Mesenteric fat pad (tissue), 1 donor: ENCODE measurements around the gene ABCB4. TPM values are rescaled to one million over a fixed set of nuclear protein-coding genes. Genes with fewer than 3 reads are reported as not detected.
"Not testable (repeated sequence)": the region's sequence is repeated elsewhere in the genome, so short reads cannot be mapped to it uniquely, and the experiment has no call there.

ENCODE experiments used
- DNase-seq: peaks from one replicate; pipeline ENCODE4 v3.0.0-alpha.2; 2020; ENCODE audit warnings: low spot score
- total RNA-seq: library from RNA; stranded (reverse); fragmentation: NEBNext Ultra II Directional; extraction: Animal tissue kit (Norgen Biotek cat#: 25700); gene quantifications from one replicate; pipeline ENCODE4 v1.2.1, GENCODE V29; 2021
- donor health status: DM: yes; HTN: yes; CAD: no.

ABCB4 gene
- total RNA-seq, 1 donor from 2014 or later = 1.3 TPM

DNA sequence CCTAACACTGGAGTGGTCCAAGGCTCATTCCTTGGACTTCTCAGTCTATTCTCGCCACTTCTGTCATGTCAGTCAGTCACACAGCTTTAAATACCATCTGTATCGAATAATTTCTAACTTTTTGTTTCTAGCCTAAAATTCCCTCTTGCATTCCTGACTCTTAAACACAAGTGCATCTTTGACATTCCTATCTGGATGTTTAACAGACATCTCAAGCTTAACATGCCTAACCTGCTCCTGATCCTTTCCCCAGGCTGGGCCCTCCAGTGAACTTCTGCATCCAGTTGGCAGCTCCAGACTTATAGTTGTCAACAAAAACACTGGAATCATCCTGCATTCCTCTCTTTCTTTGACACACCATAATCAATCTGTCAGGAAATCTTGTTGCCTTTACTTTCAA is 4.5 kb upstream of the ABCB4 start:
- no peak for DNase-seq

DNA sequence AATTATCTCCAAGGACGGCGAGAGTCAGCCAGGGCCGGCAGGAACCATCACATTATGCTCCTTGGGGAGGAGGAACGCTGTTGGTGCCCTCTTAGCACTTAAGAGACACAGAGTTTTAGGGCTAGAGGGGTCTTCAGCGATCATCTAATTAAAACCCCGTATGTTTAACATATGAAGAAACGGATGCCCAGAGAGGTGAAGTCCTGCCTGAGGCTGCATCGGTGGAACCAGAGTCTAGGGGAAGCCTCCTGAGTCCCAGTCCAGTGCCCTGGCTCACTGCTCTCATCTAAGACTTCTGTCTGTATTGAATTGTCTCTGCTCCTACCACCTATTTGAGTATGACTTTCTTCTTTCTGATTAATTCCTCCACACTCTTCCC is 688 bp upstream of the ABCB4 start:
- DNase-seq = no peak

DNA sequence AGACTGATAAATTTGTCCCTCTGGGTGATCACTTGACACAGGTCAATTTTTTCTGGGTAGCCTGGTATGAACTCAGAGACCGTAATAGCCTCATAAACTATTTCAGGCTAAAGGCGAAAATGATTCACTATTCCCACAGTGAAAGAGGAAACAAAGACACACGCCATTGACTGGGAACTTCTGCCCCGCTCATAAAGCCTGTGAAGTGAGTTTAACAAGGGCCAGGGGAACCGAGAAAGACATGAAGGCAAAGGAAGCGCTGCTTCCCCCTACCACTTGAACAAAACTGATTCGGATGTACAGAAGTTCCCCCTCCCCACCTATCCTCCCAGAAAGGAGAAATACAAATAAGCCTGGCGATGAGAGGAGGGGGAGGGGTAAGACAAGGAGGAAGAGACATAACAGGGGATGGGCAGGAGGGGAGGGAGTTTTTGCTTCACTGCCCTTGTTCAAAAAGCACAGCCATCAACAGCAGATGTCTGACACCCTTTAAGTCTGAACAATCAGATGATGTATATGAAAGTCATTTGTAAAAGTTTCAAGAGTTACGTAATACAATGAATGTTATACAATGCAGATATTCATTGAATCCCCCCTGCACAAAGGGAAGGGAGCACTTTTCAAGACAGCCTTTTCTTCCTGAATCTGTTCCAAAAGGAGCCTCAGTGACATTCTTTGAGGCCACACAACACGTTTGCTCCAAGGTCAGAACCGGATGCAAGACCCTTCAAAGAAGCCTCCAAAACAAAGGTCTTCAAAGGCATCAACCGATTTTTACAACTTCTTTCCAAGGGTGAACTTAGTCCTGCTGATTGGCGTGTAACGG is 734 bp downstream of the ABCB4 start:
- no peak for DNase-seq

DNA sequence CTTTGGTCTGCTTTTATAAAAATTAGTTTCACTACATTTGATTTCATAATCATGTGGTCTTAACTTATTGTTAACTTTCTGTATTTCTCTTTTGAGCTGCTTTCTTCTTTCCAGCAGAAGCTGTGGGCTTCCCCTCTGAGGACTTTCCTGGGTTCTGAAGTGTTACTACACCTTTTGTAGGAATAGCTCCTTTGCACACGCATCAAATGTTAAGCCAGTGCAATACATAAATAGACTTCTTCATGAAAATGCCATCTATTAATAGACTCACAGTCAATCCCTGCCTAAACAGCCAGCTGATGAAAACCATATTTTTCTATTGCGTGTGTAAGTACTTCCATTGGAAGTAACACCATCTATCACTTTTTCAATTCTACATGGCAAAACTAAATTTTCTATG is 1.5 kb downstream of the ABCB4 start:
- DNase-seq = no peak

DNA sequence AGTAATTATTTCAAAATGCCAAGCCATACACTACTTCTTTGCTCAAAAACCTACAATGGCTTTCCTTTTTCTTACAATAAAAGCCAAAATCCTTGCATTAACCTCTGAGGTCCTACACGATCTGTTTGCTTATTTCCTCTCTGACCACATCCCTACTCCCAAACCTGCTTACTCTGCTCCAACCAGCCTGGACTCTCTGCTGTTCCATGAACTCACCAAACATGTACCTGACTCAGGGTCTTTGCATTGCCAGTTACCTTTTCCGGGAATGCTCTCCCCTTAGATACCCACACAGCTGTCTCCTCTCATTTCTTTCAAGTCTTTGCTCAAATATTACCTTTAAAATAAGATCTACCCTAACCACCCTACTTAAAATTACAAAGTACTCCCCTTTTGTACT is 2.3 kb downstream of the ABCB4 start:
- DNase-seq = no peak

DNA sequence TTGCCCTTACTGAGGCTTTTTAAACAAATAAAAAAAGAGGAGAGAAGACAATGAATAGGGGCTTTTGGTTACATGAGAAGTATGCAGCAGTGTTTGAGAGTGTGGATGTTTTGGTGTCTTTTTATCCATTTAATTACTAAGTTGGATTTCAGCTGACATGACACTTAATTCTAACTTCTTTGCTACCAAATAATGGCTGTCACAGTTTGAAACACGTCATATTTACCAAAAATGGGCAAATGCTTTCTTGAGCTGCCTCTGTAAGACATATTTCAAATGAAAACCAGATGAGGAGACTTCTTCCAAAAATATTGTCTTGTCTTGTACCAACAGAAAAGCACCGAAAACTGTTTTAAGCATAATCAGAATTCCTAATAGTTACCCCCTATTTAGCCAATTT is 4.0 kb downstream of the ABCB4 start:
- no peak for DNase-seq

DNA sequence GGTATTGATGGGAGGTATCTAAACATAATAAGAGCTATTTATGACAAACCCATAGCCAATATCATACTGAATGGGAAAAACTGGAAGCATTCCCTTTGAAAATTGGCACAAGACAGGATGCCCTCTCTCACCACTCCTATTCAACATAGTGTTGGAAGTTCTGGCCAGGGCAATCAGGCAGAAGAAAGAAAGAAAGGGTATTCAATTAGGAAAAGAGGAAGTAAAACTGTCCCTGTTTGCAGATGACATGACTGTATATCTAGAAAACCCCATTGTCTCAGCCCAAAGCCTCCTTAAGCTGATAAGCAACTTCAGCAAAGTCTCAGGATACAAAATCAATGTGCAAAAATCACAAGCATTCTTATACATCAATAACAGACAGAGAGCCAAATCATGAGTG is 6.3 kb downstream of the ABCB4 start:
- DNase-seq = not testable (repeated sequence)

DNA sequence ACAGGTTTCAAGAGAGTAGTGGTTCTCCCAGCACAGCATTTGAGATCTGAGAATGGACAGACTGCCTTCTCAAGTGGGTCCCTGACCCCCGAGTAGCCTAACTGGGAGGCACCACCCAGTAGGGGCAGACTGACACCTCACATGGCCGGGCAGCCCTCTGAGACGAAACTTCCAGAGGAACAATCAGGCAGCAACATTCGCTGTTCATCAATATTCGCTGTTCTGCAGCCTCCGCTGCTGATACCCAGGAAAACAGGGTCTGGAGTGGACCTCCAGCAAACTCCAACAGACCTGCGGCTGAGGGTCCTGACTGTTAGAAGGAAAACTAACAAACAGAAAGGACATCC is 10.0 kb downstream of the ABCB4 start:
- not testable (repeated sequence) for DNase-seq

DNA sequence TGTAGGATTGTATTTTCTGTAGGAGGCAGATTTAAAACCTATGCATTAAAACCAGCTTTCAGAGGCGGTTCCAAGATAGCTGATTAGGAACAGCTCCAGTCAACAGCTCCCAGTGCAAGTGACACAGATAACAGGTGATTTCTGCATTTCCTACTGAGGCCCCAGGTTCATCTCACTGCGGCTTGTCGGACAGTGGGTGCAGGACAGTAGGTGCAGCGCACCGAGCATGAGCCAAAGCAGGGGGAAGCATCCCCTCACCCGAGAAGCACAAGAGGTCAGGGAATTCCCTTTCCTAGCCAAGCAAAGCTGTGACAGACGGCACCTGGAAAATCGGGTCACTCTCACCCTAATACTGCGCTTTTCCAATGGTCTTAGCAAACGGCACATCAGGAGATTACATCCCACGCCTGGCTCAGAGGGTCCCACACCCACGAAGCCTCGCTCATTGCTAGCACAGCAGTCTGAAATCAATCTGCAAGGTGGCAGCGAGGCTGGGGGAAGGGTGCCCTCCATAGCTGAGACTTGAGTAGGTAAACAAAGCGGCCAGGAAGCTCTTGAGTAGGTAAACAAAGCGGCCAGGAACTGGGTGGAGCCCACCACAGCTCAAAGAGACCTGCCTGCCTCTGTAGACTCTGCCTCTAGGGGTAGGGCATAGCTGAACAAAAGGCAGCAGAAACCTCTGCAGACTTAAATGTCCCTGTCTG is 10.5 kb downstream of the ABCB4 start:
- DNase-seq = not testable (repeated sequence)

DNA sequence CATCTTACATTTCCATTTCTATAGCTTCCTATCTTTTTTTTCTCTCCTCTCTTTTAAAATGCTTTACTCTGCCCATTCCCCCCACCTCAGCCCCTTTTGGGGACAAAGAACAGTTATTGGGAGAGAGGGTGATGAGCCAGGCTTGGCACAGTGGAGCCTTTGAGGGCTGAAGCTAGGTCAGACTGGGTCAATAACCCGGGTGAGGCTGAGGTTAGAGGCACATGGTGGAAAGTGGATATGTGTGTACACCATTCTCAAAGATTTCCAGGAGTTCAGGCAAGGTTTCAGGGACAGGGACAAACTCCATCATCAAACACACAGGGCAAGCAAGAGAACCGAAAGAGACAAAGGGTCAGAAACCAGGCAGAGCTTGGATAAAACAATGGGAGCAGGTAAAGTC is 11.5 kb downstream of the ABCB4 start:
- no peak for DNase-seq

DNA sequence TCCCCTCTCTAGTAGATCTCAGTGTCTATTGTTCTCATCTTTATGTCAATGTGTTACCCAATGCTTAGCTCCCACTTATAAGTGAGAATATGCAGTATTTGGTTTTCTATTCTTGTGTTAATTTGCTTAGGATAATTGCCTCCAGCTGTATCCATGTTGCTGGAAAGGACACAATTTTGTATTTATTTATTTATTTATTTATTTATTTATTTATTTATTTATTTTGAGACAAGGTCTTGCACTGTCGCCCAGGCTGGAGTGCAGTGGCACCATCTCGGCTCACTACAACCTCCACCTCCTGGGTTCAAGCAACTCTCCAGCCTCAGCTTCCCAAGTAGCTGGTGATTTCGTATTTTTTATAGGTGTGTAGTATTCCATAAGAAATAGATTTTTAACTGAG is 15.0 kb downstream of the ABCB4 start:
- DNase-seq = not testable (repeated sequence)

DNA sequence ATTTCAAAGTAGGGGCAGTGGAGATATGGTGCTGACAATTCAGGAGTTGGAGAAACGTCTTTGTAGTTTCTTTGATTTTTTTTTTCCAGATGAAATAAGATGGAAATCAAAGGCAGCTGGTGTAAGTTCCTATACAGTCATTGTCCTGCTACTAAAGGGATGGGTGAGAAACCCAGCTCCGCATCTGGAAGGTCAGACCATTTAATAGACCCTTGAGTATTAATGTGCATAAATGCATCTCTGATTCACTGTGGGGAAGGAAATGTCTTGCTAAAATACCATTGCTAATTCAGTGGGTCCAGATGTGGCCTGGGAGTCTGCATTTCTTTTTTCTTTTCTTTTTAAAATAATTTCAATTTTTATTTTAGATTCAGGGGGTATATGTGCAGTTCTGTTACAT is 15.5 kb downstream of the ABCB4 start:
- no peak for DNase-seq

DNA sequence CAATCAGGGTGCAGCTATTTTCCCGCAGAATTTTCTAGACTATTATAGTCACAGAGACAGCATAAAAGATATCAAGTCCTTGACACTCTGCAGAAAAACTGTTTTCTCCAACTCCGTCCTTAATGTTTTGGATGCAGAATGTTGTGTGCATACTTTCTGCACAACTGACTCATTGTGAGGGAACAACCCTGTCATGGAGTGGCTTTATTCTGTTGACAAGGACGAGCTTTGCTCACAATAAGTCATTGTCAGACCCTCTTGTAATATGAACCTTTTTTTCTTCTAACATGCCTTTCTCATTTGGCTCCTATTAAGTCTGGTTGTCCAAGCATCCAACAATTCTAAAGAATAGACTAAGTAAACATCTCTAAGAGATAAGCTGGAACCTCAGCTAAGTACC is 17.3 kb downstream of the ABCB4 start:
- DNase-seq = no peak

DNA sequence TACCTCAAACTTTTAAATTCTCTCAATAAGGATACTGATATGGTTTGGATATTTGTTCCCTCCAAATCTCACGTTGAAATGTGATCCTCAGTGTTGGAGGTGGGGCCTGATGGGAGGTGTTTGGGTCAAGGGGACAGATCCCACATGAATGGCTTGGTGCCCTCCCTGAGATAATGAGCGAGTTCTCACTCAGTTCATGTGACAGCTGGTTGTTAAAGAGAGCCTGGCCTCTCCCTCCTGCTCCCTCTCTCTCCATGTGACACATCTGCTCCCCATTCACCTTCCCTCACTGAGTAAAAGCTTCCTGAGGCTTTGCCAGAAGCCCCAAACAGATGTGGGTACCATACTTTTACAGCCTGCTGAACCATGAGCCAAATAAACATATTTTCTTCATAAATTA is 19.2 kb downstream of the ABCB4 start:
- no peak for DNase-seq

DNA sequence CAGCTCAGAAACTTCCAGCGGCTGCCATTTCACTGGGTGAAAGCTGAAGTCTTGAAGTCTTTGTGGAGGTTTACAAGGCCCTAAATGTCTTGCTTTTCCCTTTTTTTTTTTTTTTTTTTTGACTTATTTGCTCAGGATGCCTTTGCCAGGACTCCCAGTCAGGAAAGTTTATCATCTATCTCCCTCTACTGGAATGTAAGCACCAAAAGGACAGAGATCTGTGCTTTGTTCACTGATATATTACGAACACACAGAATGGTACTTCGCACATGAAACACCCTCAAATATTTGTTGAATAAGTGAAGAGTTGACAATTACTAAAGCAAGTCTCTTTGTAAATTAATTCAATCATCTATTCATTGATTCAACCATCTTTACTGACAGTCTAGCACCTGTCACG is 23.2 kb downstream of the ABCB4 start:
- no peak for DNase-seq

DNA sequence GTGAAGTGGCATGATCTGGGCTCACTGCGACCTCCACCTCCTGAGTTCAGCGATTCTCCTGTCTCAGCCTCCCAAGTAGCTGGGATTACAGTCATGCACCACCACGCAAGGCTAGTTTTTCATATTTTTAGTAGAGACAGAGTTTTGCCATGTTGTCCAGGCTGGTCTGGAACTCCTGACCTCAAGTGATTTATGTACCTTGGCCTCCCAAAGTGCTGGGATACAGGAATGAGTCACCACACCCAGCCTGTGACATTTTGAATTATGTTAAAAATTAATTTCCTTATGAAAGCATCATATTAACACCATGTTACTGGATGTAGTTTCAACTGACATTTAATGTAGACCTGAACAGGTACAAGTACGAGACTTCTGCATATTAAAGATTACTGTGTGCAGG is 24.3 kb downstream of the ABCB4 start:
- no peak for DNase-seq

DNA sequence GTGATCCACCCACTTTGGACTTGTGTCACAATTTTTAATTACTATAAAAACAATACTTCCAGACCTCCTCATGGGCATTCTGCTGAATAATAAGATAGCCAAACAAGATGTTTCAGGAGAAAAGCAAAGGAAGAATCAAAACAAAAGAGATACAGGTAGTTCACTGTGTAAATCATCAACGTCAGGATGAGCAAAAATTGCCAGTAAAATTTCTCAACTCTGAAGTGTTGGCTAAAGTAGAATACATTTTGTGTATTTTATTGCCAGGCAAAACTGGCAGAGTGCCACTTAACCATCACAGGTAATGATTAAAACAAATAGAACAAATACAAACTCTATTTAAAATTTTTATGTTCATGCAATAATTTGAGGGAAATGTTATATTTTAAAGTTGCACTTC is 24.8 kb downstream of the ABCB4 start:
- no peak for DNase-seq

DNA sequence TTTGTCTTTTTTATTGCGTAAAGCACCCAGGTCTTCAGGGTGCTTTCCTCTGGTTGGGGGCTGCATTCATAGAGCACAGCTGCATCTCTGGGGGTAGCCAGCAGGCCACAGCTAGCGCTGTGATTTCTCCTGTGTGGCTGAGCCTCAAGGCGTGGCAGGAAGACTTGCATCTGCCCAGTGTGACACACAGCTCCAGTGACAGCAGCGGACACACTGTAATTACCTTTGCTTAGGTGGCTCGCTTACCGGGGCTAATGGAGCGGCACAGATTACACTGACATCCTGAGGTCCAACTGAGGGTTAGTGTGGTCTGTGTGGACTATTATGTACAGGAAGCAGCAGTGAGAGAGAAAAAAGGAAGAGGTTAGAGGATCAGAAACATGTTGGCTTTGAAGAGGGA is 27.1 kb downstream of the ABCB4 start:
- no peak for DNase-seq

DNA sequence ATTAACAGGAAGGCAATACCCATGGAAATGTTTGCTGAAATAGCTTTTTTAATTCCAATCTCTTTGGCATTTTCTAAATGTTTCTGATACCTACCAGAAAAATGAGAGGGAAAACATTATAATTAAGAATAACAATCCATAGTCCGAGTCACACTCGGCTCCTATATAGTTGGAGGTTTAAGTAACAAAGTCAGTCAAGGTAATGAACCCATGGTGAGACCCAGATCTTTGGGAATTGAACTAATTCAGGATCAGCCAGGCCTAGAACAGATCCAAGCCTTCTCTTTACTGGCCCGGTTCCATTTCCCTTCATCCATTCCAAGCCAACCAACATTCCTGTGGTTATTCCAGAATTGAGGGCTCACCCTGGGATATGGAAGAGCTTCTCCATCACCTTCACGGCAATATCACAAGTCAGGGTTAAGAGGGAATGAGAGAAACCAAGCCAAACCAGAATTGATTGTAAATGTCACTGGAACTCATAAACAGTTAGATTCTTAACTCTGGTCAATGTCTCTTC is 28.3 kb downstream of the ABCB4 start:
- no peak for DNase-seq

DNA sequence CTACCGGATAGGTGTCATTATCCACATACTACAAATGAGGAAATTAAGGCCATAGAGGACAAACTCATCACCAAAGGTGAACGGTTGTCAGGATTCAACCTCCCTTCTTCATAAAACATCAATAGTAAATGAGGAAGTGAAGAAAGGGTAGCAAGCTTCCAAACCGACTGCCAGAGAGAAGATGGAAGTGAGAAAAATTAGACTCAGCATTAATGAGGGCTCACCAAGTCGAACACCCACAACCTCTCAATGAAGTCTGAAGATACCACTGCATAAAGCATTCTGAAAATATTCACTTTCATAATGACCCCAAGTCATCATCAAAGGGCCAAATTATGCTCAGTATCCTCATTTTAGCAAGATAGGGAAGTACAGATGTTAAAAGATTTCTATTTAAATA is 29.6 kb downstream of the ABCB4 start:
- DNase-seq = no peak

DNA sequence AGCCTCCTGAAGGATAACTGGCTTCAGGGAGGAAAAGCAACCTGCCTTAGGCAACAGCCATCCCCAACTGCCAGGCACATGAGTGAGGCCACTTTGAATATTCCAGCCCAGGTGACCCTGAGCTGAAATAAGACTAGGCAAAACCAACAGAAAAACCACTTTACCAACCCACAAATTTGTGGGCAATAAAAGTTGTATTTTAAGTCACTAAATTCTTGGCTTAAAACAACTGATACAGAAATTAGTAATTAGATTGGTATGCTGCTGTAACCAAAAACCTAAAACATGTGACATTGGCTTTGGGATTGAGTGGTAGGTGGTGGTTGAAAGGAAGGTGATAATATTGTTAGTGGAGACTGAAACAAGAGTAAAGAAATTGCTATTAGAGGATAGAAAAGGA is 39.9 kb downstream of the ABCB4 start:
- DNase-seq = no peak

DNA sequence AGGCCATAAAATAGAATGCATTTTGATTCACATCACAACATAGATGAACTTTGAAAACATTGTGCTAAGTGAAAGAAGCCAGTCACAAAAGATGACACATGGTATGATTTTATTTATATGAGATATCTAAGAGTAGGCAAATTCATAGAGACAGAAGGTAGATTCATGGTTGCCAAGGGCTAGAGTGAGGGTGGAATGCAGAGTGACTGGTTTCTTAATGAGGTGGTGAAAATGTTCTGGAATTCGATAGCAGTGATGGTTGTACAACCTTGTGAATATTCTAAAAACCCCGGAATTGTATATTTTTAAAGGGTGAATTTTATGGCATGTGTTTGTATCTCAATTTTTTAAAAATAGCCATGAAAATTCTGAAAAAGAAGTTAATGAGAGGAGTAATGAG is 42.9 kb downstream of the ABCB4 start:
- no peak for DNase-seq

DNA sequence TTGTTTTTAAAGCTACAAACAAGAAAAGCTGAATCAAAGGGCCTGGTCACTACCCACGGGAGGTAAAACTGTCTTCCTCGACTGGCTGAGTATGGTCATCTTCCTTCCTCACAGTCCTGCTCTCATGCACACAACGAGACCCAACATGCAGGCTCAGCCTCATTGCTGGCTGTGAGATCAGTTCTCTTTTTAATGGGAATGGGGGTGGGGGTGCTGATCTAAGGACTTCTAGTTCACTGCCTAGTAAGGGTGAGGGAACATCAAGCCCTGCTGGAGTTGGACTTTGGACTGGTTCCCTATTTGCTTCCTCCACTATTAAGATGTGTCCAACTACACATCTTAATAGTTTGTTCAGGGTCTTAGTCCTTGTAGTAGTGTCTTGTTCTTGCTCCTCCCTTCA is 48.2 kb downstream of the ABCB4 start:
- no peak for DNase-seq
